NCI-H1694 (cell line): ENCODE results near the gene RNF126.
"Not testable (repeated sequence)": the region's sequence is repeated elsewhere in the genome, so short reads cannot be mapped to it uniquely, and the experiment has no call there.

Experiments
- DNase-seq: peaks from one replicate; lab custom pipeline; 2025; lab: John Stamatoyannopoulos, UW

Gene RNF126

GRCh38 chr19:628168-628567, 34.8 kb downstream of the RNF126 start:
- DNase-seq = no peak

- DNase-seq = not testable (repeated sequence)
Observed at GRCh38 chr19:626566-626965, 36.4 kb downstream of the RNF126 start.

- no peak for DNase-seq
Observed at GRCh38 chr19:625257-625656, 37.8 kb downstream of the RNF126 start.

GRCh38 chr19:624433-625109, 38.4 kb downstream of the RNF126 start:
- DNase-seq = no peak

GRCh38 chr19:623974-624373, 39.0 kb downstream of the RNF126 start:
- no peak for DNase-seq

GRCh38 chr19:623175-623916, 39.7 kb downstream of the RNF126 start:
- DNase-seq = no peak

GRCh38 chr19:622666-623065, 40.3 kb downstream of the RNF126 start:
- no peak for DNase-seq

- no peak for DNase-seq
Observed at GRCh38 chr19:621819-622218, 41.2 kb downstream of the RNF126 start.

GRCh38 chr19:621191-621590, 41.8 kb downstream of the RNF126 start:
- not testable (repeated sequence) for DNase-seq

GRCh38 chr19:620166-620862, 42.7 kb downstream of the RNF126 start:
- DNase-seq = no peak

GRCh38 chr19:619286-620002, 43.6 kb downstream of the RNF126 start:
- no peak for DNase-seq

GRCh38 chr19:618674-619285, 44.2 kb downstream of the RNF126 start:
- DNase-seq = no peak

GRCh38 chr19:618247-618619, 44.8 kb downstream of the RNF126 start:
- DNase-seq = no peak

- no peak for DNase-seq
Observed at GRCh38 chr19:617551-618246, 45.3 kb downstream of the RNF126 start.

GRCh38 chr19:616747-617526, 46.1 kb downstream of the RNF126 start:
- DNase-seq = no peak

GRCh38 chr19:616062-616700, 46.8 kb downstream of the RNF126 start:
- no peak for DNase-seq

GRCh38 chr19:615619-616018, 47.4 kb downstream of the RNF126 start:
- DNase-seq = no peak

- DNase-seq = no peak
Observed at GRCh38 chr19:613732-614567, 49.1 kb downstream of the RNF126 start.

- DNase-seq = no peak
Observed at GRCh38 chr19:612941-613340, 50.1 kb downstream of the RNF126 start.
